ENCODE data around the gene TRIM71. TPM values are rescaled to one million over a fixed set of nuclear protein-coding genes. Genes with fewer than 3 reads are reported as not detected.
"Not testable (repeated sequence)": the region's sequence is repeated elsewhere in the genome, so short reads cannot be mapped to it uniquely, and the experiment has no call there.

TRIM71 gene
- polyA plus RNA-seq, 5 donors = 4.8 to 7.9 (median 7.1) TPM

GRCh38 chr3:32931273-32931672, 113.5 kb downstream of the TRIM71 start:
- DNase-seq = not testable (repeated sequence)

GRCh38 chr3:32934150-32934742, 116.4 kb downstream of the TRIM71 start:
- DNase-seq = no peak

- DNase-seq = no peak
Observed at GRCh38 chr3:32937331-32937730, 119.5 kb downstream of the TRIM71 start.

- not testable (repeated sequence) for DNase-seq
Observed at GRCh38 chr3:32939531-32940284, 121.9 kb downstream of the TRIM71 start.

GRCh38 chr3:32940726-32941125, 122.9 kb downstream of the TRIM71 start:
- no peak for DNase-seq

GRCh38 chr3:32945136-32945535, 127.3 kb downstream of the TRIM71 start:
- no peak for DNase-seq

GRCh38 chr3:32945598-32945997, 127.8 kb downstream of the TRIM71 start:
- DNase-seq = not testable (repeated sequence)

- no peak for DNase-seq
Observed at GRCh38 chr3:32946973-32947788, 129.4 kb downstream of the TRIM71 start.

Other genes starting within 250 kb of the TRIM71 start
- gene DYNC1LI1, start 247.1 kb upstream of the TRIM71 start, polyA plus RNA-seq (ENCODE audit: insufficient read depth in 1 of 5, insufficient read length in 5 of 5, low replicate concordance in 1 of 5) = 10 to 100 TPM; 36.7 to 47.5 (median 40.7) TPM
- 10 to 100 TPM; 43.9 to 53.9 (median 52.4) TPM for gene CNOT10, start 132.8 kb upstream of the TRIM71 start, polyA plus RNA-seq (ENCODE audit: insufficient read depth in 1 of 5, insufficient read length in 5 of 5, low replicate concordance in 1 of 5)
- 1 to 10 TPM in 4 of 5 donors, under 1 TPM in 1; 0.89 to 4.0 (median 2.1) TPM for gene CCR4, start 133.6 kb downstream of the TRIM71 start, polyA plus RNA-seq (ENCODE audit: insufficient read depth in 1 of 5, insufficient read length in 5 of 5, low replicate concordance in 1 of 5)

Measured in right lung (tissue), 5 donors.